GM23248 (cell line): Measurements from ENCODE around the gene ARFGAP2.

ENCODE experiments used
- EZH2 ChIP-seq: fragments of 200-600 bp; sonication (generic); IDR thresholded peaks from 2 replicates; pipeline ENCODE4 v1.6.1; 2018; ENCODE audit warnings: antibody characterized with exemption, mild to moderate bottlenecking; ENCODE audit not compliant: insufficient read depth, poor library complexity, severe bottlenecking
- EZH2phosphoT487 ChIP-seq: fragments of 200-600 bp; sonication (generic); IDR thresholded peaks from 2 replicates; pipeline ENCODE4 v1.6.1; 2018; ENCODE audit warnings: antibody characterized with exemption, moderate library complexity, mild to moderate bottlenecking, low read depth; ENCODE audit not compliant: insufficient read depth

DNA sequence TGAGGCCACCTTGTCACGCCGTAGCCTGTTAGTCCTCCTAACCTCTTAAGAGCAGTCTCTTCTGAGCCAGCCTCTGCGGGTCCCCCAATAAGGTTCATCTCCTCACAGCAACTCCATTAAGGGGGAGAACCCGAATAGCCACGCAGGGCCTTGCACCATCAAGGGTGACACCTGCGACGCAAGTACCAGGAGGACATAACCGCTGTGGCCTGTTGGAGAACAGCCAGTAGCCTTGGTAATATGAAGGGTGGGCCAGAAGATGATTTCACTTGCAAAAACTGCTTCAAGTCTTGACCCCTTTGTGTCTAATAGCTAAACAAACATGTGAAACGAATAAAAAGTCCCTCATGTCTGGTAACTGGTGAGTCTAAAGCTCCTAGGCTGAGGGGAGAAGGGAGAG is 14.8 kb downstream of the ARFGAP2 start:
- TF ChIP-seq EZH2phosphoT487 (no peak), EZH2 (no peak)
